CD4-positive, alpha-beta T cell (primary cell): ENCODE data around the gene CETN3. TPM values are rescaled to one million over a fixed set of nuclear protein-coding genes. Genes with fewer than 3 reads are reported as not detected.
"Not testable (repeated sequence)": the region's sequence is repeated elsewhere in the genome, so short reads cannot be mapped to it uniquely, and the experiment has no call there.

ENCODE experiments used
- ATAC-seq: fragments of 200-7000 bp; cut with Tn5 transposase; one replicate; pipeline ENCODE4 v1.10.0; 2022; ENCODE audit warnings: mild to moderate bottlenecking; ENCODE audit not compliant: poor library complexity
- CTCF ChIA-PET: fragments of 350-600 bp; sonication (Branson Sonifier 250); formaldehyde crosslinking; loops from one replicate; lab custom pipeline; 2021; ENCODE audit warnings: antibody characterized with exemption, inconsistent platforms; lab: Charles Lee
- POLR2A ChIA-PET: fragments of 350-600 bp; sonication (Branson Sonifier 250); formaldehyde crosslinking; loops from one replicate; lab custom pipeline; 2021; ENCODE audit warnings: antibody characterized with exemption, inconsistent platforms; lab: Charles Lee
- DNase-seq, 14 experiments: peaks; one replicate each; pipeline ENCODE4 v3.0.0-alpha.2; 2013 to 2020; ENCODE audit warnings: mixed read lengths in 2 of 14
- H3K27ac ChIP-seq, 2 donors: one replicate each; pipeline versions ENCODE4 v1.5.1 to v1.7.0; 2013; ENCODE audit warnings: low read length in 2 of 2, low read depth in 1 of 2, mild to moderate bottlenecking in 1 of 2
- H3K27me3 ChIP-seq, 2 experiments: 1 replicate in 1 of 2; 2 replicates in 1 of 2; pipeline versions ENCODE4 v1.6.1 to v1.7.0; 2013; ENCODE audit warnings: low read length in 2 of 2, control low read depth in 1 of 2, mild to moderate bottlenecking in 1 of 2, moderate library complexity in 1 of 2; ENCODE audit not compliant: insufficient read depth in 2 of 2, control insufficient read depth in 1 of 2
- H3K36me3 ChIP-seq: one replicate; pipeline ENCODE4 v1.6.1; 2013; ENCODE audit warnings: low read length, control low read depth; ENCODE audit not compliant: insufficient read depth
- H3K4me1 ChIP-seq: one replicate; pipeline ENCODE4 v1.6.1; 2013; ENCODE audit warnings: low read length, control low read depth; ENCODE audit not compliant: insufficient read depth
- H3K4me3 ChIP-seq: one replicate; pipeline ENCODE4 v1.5.1; 2013; ENCODE audit warnings: mild to moderate bottlenecking, low read length, moderate library complexity
- H3K9me3 ChIP-seq, 2 experiments: 1 replicate in 1 of 2; 2 replicates in 1 of 2; pipeline versions ENCODE4 v1.6.1 to v1.7.0; 2013; ENCODE audit warnings: low read length in 2 of 2, mild to moderate bottlenecking in 2 of 2, control low read depth in 1 of 2, moderate library complexity in 1 of 2; ENCODE audit not compliant: control insufficient read depth in 1 of 2, insufficient read depth in 1 of 2
- H3K27ac Mint-ChIP-seq: one replicate; pipeline ENCODE4 v1.8.0; 2020; ENCODE audit warnings: mixed read lengths
- H3K27me3 Mint-ChIP-seq: one replicate; pipeline ENCODE4 v1.8.0; 2021; ENCODE audit warnings: mixed read lengths
- H3K36me3 Mint-ChIP-seq: one replicate; pipeline ENCODE4 v1.8.0; 2021; ENCODE audit warnings: low read depth, mixed read lengths
- H3K4me1 Mint-ChIP-seq: one replicate; pipeline ENCODE4 v1.8.0; 2021; ENCODE audit warnings: low read depth, mixed read lengths
- H3K4me3 Mint-ChIP-seq: one replicate; pipeline ENCODE4 v1.8.0; 2020; ENCODE audit warnings: mild to moderate bottlenecking, mixed read lengths
- H3K9me3 Mint-ChIP-seq: one replicate; pipeline ENCODE4 v1.8.0; 2020; ENCODE audit warnings: mixed read lengths
- intact Hi-C, 2 experiments: fragments of 100-400 bp; cut with DNase I in 1 of 2; cut with micrococcal nuclease in 1 of 2; formaldehyde crosslinking; loops; one replicate each; pipeline versions ENCODE4 v1.15.1 to v1.9.0; 2023 to 2025; cut with DNase I, micrococcal nuclease
- total RNA-seq, 174 experiments: library from RNA in 2 of 174; stranded (reverse) in 2 of 174; gene quantifications; one replicate each; pipeline ENCODE4 v1.2.3 and lab custom pipeline; 2021 to 2026
- TF ChIP-seq, protein P1 (sequence below): fragments of 200-600 bp; IDR thresholded peaks from one replicate; pipeline ENCODE4 v1.8.0; 2022; ENCODE audit warnings: antibody characterized with exemption, mild to moderate bottlenecking

Gene CETN3
- total RNA-seq, 2 experiments from 2014 or later: 3.2 to 4.9 TPM

DNA sequence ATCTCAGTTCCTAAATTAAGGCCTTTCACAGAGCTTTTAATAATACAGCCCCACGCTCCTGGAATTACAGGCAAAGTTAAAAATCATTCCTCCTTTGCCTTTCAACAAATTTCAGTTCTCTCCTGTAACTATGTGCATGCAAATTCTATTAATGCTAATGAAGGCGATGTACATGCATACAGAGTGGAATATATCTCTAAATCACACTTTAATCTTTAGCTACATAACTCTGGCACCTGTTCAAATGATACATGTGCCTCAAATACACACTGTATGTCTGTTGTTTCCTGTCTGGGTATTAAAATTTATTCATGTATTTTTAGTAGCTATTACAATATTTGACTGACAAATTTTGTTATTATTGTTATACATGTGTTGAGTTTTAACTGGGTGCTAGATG lies 30.8 kb downstream of the CETN3 start:
- POLR2A ChIA-PET: no interaction called here
- Histone ChIP-seq H3K4me3 (no peak overlapping the region), H3K4me1 (no peaks in the 10 kb centered on the region), H3K27ac (no peak overlapping the region), H3K27me3 (no peaks in the 10 kb centered on the region), H3K9me3 (no peaks in the 10 kb centered on the region), H3K36me3 (no peaks in the 10 kb centered on the region)
- H3K9me3 Mint-ChIP-seq: peaks cover 2% of the 10 kb centered on the region
- H3K4me1 Mint-ChIP-seq: no peaks in the 10 kb centered on the region
- DNase-seq (no peak), ATAC-seq (no peak)
- peaks cover 37% of the 10 kb centered on the region for H3K27me3 Mint-ChIP-seq
- no peaks in the 10 kb centered on the region for H3K36me3 Mint-ChIP-seq
- intact Hi-C loops: no loop called here
- H3K27ac Mint-ChIP-seq: no peak overlapping the region
- TF ChIP-seq, protein P1, sequence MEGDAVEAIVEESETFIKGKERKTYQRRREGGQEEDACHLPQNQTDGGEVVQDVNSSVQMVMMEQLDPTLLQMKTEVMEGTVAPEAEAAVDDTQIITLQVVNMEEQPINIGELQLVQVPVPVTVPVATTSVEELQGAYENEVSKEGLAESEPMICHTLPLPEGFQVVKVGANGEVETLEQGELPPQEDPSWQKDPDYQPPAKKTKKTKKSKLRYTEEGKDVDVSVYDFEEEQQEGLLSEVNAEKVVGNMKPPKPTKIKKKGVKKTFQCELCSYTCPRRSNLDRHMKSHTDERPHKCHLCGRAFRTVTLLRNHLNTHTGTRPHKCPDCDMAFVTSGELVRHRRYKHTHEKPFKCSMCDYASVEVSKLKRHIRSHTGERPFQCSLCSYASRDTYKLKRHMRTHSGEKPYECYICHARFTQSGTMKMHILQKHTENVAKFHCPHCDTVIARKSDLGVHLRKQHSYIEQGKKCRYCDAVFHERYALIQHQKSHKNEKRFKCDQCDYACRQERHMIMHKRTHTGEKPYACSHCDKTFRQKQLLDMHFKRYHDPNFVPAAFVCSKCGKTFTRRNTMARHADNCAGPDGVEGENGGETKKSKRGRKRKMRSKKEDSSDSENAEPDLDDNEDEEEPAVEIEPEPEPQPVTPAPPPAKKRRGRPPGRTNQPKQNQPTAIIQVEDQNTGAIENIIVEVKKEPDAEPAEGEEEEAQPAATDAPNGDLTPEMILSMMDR: no peak
- CTCF ChIA-PET: no interaction called here
- no peak overlapping the region for H3K4me3 Mint-ChIP-seq

DNA sequence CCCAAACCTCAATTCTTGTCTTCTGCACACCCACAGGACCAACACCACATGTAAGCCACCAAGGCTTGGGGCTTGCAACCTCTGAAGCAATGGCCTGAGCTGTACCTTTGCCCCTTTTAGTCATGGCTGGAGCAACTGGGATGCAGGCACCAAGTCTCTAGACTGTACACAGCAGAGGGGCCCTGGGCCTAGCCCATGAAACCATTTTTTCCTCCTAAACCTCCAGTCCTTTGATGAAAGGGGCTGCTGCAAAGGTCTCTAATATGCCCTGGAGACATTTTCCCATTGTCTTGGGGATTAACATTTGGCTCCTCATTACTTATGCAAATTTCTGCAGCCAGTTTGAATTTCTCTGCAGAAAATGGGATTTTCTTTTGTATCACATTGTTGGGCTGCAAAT lies 38.3 kb downstream of the CETN3 start:
- H3K27ac ChIP-seq, H3K36me3 Mint-ChIP-seq, intact Hi-C loops, H3K9me3 ChIP-seq, H3K4me1 ChIP-seq, H3K4me1 Mint-ChIP-seq, CTCF ChIA-PET, ATAC-seq, H3K27me3 ChIP-seq, POLR2A ChIA-PET, H3K4me3 ChIP-seq, H3K27ac Mint-ChIP-seq, H3K36me3 ChIP-seq, H3K9me3 Mint-ChIP-seq, H3K4me3 Mint-ChIP-seq, DNase-seq: not testable (repeated sequence)
- peaks cover 31% of the 10 kb centered on the region for H3K27me3 Mint-ChIP-seq

DNA sequence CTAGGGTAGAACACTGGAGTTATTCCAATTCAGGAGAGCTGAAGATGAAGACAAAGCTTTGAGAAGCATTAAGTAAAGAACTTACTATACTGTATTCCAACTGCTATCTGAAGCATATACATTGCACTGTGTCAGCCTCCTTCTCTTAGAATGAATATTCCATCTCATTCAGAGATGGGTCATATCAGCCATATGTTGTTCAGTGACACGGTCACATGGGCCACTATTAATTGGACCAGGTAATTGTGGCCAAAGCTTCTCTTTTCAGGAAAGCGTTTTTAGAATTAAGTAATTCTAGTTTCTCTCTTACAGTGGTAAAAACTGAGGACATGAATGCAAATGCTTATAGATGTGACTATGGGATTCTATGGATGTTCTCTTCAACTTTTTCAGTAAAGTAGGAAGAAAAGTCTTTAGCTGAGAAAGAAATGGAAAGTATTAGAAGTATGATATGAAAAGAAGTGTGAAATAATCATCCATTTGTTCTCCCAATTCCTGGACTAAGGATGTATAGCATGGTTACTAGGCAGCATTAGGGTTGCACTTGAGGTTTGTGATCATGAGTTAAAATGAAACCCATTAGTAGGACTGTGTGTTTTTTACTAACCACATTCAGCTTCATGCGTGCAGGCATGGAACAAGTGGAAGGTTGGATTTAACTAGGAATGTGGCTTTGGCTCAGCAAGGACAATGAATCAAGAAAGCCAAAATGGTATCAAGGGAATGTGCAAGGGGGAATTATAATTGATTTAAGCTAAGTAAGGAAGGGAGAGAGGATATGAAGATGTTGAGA lies 40.9 kb downstream of the CETN3 start:
- CTCF ChIA-PET: interaction anchor here (1.9 kb wide), 1 partner anchor 9 kb away, joined by 4 read pairs; no protein-coding TSS in a partner anchor
- peaks cover 6% of the 10 kb centered on the region for H3K9me3 Mint-ChIP-seq
- no peak overlapping the region for H3K4me3 ChIP-seq
- H3K4me1 ChIP-seq: no peaks in the 10 kb centered on the region
- no peaks in the 10 kb centered on the region for H3K9me3 ChIP-seq
- H3K36me3 Mint-ChIP-seq: no peaks in the 10 kb centered on the region
- H3K27me3 Mint-ChIP-seq: peaks cover 33% of the 10 kb centered on the region
- TF ChIP-seq, protein P1: no peak
- H3K27me3 ChIP-seq: peaks cover 0 to 4% of the 10 kb centered on the region in 2 experiments
- H3K27ac Mint-ChIP-seq: no peak overlapping the region
- no peak for DNase-seq
- no peak for ATAC-seq
- no peak overlapping the region for H3K27ac ChIP-seq
- POLR2A ChIA-PET: no interaction called here
- intact Hi-C loops: no loop called here
- H3K36me3 ChIP-seq: no peaks in the 10 kb centered on the region
- H3K4me1 Mint-ChIP-seq: no peaks in the 10 kb centered on the region
- no peak overlapping the region for H3K4me3 Mint-ChIP-seq
